Activated CD4-positive, alpha-beta T cell treated with anti-CD3 and anti-CD28 coated beads, Interleukin-2, amount 10 ng/mL, durations not matched to agents 7 days and 5 days (primary cell): ENCODE measurements around the gene NCL. TPM values are rescaled to one million over a fixed set of nuclear protein-coding genes. Genes with fewer than 3 reads are reported as not detected.
"Not testable (repeated sequence)": the region's sequence is repeated elsewhere in the genome, so short reads cannot be mapped to it uniquely, and the experiment has no call there.

Experiments
- CTCF ChIA-PET: fragments of 350-600 bp; sonication (Branson Sonifier 250); formaldehyde crosslinking; loops from one replicate; lab custom pipeline; 2021; ENCODE audit warnings: antibody characterized with exemption; lab: Charles Lee
- POLR2A ChIA-PET: fragments of 350-600 bp; sonication (Branson Sonifier 250); formaldehyde crosslinking; loops from one replicate; lab custom pipeline; 2021; ENCODE audit warnings: antibody characterized with exemption; lab: Charles Lee
- DNase-seq: peaks from one replicate; pipeline ENCODE4 v3.0.0-alpha.2; 2020
- H3K27ac Mint-ChIP-seq: one replicate; pipeline ENCODE4 v1.8.0; 2021; ENCODE audit warnings: mild to moderate bottlenecking, moderate library complexity, mixed read lengths
- H3K27me3 Mint-ChIP-seq: one replicate; pipeline ENCODE4 v1.8.0; 2021; ENCODE audit warnings: mixed read lengths
- H3K36me3 Mint-ChIP-seq: one replicate; pipeline ENCODE4 v1.8.0; 2021; ENCODE audit warnings: low read depth, mixed read lengths
- H3K4me1 Mint-ChIP-seq: one replicate; pipeline ENCODE4 v1.8.0; 2021; ENCODE audit warnings: mixed read lengths
- H3K4me3 Mint-ChIP-seq: one replicate; pipeline ENCODE4 v1.8.0; 2021; ENCODE audit warnings: mild to moderate bottlenecking, moderate library complexity, mixed read lengths
- H3K9me3 Mint-ChIP-seq: one replicate; pipeline ENCODE4 v1.8.0; 2021; ENCODE audit warnings: mixed read lengths
- total RNA-seq, 2 experiments: library from RNA; stranded (reverse); gene quantifications; one replicate each; pipeline ENCODE4 v1.2.3, GENCODE V29; 2021

Gene NCL
- total RNA-seq, 2 experiments from 2014 or later: 542 to 599 TPM

GRCh38 chr2:231408304-231408703, 56.0 kb downstream of the NCL start:
- H3K4me1 Mint-ChIP-seq: peaks cover 21% of the 10 kb centered on the region
- DNase-seq: not testable (repeated sequence)

GRCh38 chr2:231407686-231408085, 56.6 kb downstream of the NCL start:
- CTCF ChIA-PET: interaction anchor here (1.3 to 1.8 kb wide), 3 partner anchors 10 to 180 kb away, joined by 3 to 6 read pairs (median 4); no protein-coding TSS in a partner anchor
- H3K4me3 Mint-ChIP-seq, H3K27ac Mint-ChIP-seq, H3K36me3 Mint-ChIP-seq, H3K9me3 Mint-ChIP-seq, DNase-seq, POLR2A ChIA-PET: not testable (repeated sequence)
- peaks cover 21% of the 10 kb centered on the region for H3K4me1 Mint-ChIP-seq
- H3K27me3 Mint-ChIP-seq: peaks cover 23% of the 10 kb centered on the region

More at GRCh38 chr2:231408304-231408703, 56.0 kb downstream of the NCL start:
- POLR2A ChIA-PET, H3K9me3 Mint-ChIP-seq, H3K4me3 Mint-ChIP-seq, H3K36me3 Mint-ChIP-seq, H3K27ac Mint-ChIP-seq: not testable (repeated sequence)
- CTCF ChIA-PET: interaction anchor here (1.3 to 1.8 kb wide), 3 partner anchors 10 to 131 kb away, joined by 4 to 6 read pairs (median 5); no protein-coding TSS in a partner anchor
- peaks cover 26% of the 10 kb centered on the region for H3K27me3 Mint-ChIP-seq

GRCh38 chr2:231405601-231406367, 58.5 kb downstream of the NCL start:
- POLR2A ChIA-PET, H3K4me3 Mint-ChIP-seq, H3K27ac Mint-ChIP-seq, H3K36me3 Mint-ChIP-seq, DNase-seq, H3K9me3 Mint-ChIP-seq: not testable (repeated sequence)
- H3K4me1 Mint-ChIP-seq: peaks cover 18% of the 10 kb centered on the region
- CTCF ChIA-PET: interaction anchor here (0.6 to 1.6 kb wide), 4 partner anchors 12 to 231 kb away, joined by 3 to 5 read pairs (median 3); no protein-coding TSS in a partner anchor
- peaks cover 11% of the 10 kb centered on the region for H3K27me3 Mint-ChIP-seq

GRCh38 chr2:231404183-231404578, 60.1 kb downstream of the NCL start:
- CTCF ChIA-PET: interaction anchor here (1.1 kb wide), 1 partner anchor 31 kb away, joined by 3 read pairs; no protein-coding TSS in a partner anchor
- DNase-seq, H3K4me3 Mint-ChIP-seq, H3K27me3 Mint-ChIP-seq, H3K9me3 Mint-ChIP-seq, H3K36me3 Mint-ChIP-seq, POLR2A ChIA-PET, H3K27ac Mint-ChIP-seq: not testable (repeated sequence)
- H3K4me1 Mint-ChIP-seq: peaks cover 18% of the 10 kb centered on the region

Other genes starting within 250 kb of the NCL start
- not detected for gene B3GNT7, start 68.8 kb downstream of the NCL start, total RNA-seq
- under 1 TPM; 0.47 to 0.60 TPM for gene NMUR1, start 66.0 kb upstream of the NCL start, total RNA-seq
- not detected for gene TEX44, start 128.4 kb upstream of the NCL start, total RNA-seq
- 1,000 to 10,000 TPM; 1,700 to 2,208 TPM for gene PTMA, start 244.0 kb upstream of the NCL start, total RNA-seq